ENCODE data around the gene NAB1. TPM values are rescaled to one million over a fixed set of nuclear protein-coding genes. Genes with fewer than 3 reads are reported as not detected.

The NAB1 gene
- total and polyA plus RNA-seq, 2 donors from 2014 or later: 10.4 to 45.0 TPM

- no peak for FAIRE-seq
- Histone ChIP-seq H3K4me3 (ENCODE audit: low read length in 3 of 3) (no peak overlapping the region), H3K9ac (ENCODE audit: low read length in 3 of 3) (no peak overlapping the region), H3K27ac (ENCODE audit: low read depth in 2 of 2, low read length in 2 of 2) (no peak overlapping the region), H3K9me3 (ENCODE audit: control insufficient read depth in 2 of 3, insufficient read depth in 1 of 3, low read length in 3 of 3) (no peaks in the 10 kb centered on the region), H3K36me3 (ENCODE audit: control insufficient read depth in 2 of 3, insufficient read depth in 3 of 3, low read length in 3 of 3) (no peaks in the 10 kb centered on the region), H3K27me3 (ENCODE audit: control insufficient read depth, insufficient read depth, low read length) (no peaks in the 10 kb centered on the region), H3K4me1 (ENCODE audit: control insufficient read depth in 2 of 3, insufficient read depth in 2 of 3, low read depth in 1 of 3, low read length in 3 of 3) (no peaks in the 10 kb centered on the region)
- no peak for DNase-seq
- intact Hi-C loops (cut with DNase I): no loop called here
- TF ChIP-seq CTCF (IDR thresholded peaks at IDR 0.05; ENCODE audit: borderline replicate concordance, extremely low read depth, insufficient read depth): no peak
These were observed 87.5 kb downstream of the NAB1 start for GRCh38 chr2:190736355-190736754.

GRCh38 chr2:190740449-190740848 lies 91.6 kb downstream of the NAB1 start:
- intact Hi-C loops (cut with DNase I): no loop called here
- no peak for DNase-seq
- Histone ChIP-seq H3K9me3 (ENCODE audit: control insufficient read depth in 2 of 3, insufficient read depth in 1 of 3, low read length in 3 of 3) (no peaks in the 10 kb centered on the region), H3K36me3 (ENCODE audit: control insufficient read depth in 2 of 3, insufficient read depth in 3 of 3, low read length in 3 of 3) (no peaks in the 10 kb centered on the region), H3K9ac (ENCODE audit: low read length in 3 of 3) (no peak overlapping the region), H3K4me1 (ENCODE audit: control insufficient read depth in 2 of 3, insufficient read depth in 2 of 3, low read depth in 1 of 3, low read length in 3 of 3) (no peaks in the 10 kb centered on the region), H3K27me3 (ENCODE audit: control insufficient read depth, insufficient read depth, low read length) (no peaks in the 10 kb centered on the region), H3K27ac (ENCODE audit: low read depth in 2 of 2, low read length in 2 of 2) (no peak overlapping the region), H3K4me3 (ENCODE audit: low read length in 3 of 3) (no peak overlapping the region)
- no peak for FAIRE-seq
- TF ChIP-seq CTCF (IDR thresholded peaks at IDR 0.05; ENCODE audit: borderline replicate concordance, extremely low read depth, insufficient read depth): no peak

Other genes with a start within 250 kb of the NAB1 start
- gene MFSD6, start 240.7 kb upstream of the NAB1 start, total RNA-seq: 33.9 TPM
- 12.3 TPM for gene MFSD6, start 240.7 kb upstream of the NAB1 start, polyA plus RNA-seq (ENCODE audit: insufficient read depth, low read depth, low replicate concordance)
- gene NEMP2, start 114.4 kb upstream of the NAB1 start, total RNA-seq: 5.2 TPM
- 2.3 TPM for gene NEMP2, start 114.4 kb upstream of the NAB1 start, polyA plus RNA-seq (ENCODE audit: insufficient read depth, low read depth, low replicate concordance)
- gene GLS, start 231.7 kb downstream of the NAB1 start, total RNA-seq: 230 TPM
- gene GLS, start 231.7 kb downstream of the NAB1 start, polyA plus RNA-seq (ENCODE audit: insufficient read depth, low read depth, low replicate concordance): 196 TPM

Data from kidney (tissue), 14 donors.